ENCODE measurements around the gene SLC38A8. TPM values are rescaled to one million over a fixed set of nuclear protein-coding genes. Genes with fewer than 3 reads are reported as not detected.

Gene SLC38A8
- total RNA-seq, 2 experiments from 2014 or later: not detected

- Mint-ChIP-seq H3K4me3 (no peak overlapping the region), H3K36me3 (ENCODE audit: low read depth) (no peaks in the 10 kb centered on the region), H3K4me1 (ENCODE audit: low read depth) (no peaks in the 10 kb centered on the region), H3K9me3 (no peaks in the 10 kb centered on the region), H3K27ac (no peak overlapping the region), H3K27me3 (no peaks in the 10 kb centered on the region)
- no peak for TF ChIP-seq CTCF (IDR thresholded peaks at IDR 0.05)
- intact Hi-C loops (cut with micrococcal nuclease): no loop called here
- DNase-seq: no peak
- ChIA-PET POLR2A (no interaction called here), CTCF (no interaction called here)
- ATAC-seq: no peak
Measured at GRCh38 chr16:84004442-84004841, 38.2 kb downstream of the SLC38A8 start.

GRCh38 chr16:84003038-84003437 is 39.6 kb downstream of the SLC38A8 start:
- no peak overlapping the region for H3K4me3 Mint-ChIP-seq
- intact Hi-C loops (cut with micrococcal nuclease): no loop called here
- no peaks in the 10 kb centered on the region for H3K9me3 Mint-ChIP-seq
- no peaks in the 10 kb centered on the region for H3K36me3 Mint-ChIP-seq (ENCODE audit: low read depth)
- no peak for DNase-seq
- no peak for TF ChIP-seq CTCF (IDR thresholded peaks at IDR 0.05)
- no peak for ATAC-seq
- ChIA-PET POLR2A (no interaction called here), CTCF (no interaction called here)
- H3K27ac Mint-ChIP-seq: no peak overlapping the region
- H3K4me1 Mint-ChIP-seq (ENCODE audit: low read depth): no peaks in the 10 kb centered on the region
- peaks cover 3% of the 10 kb centered on the region for H3K27me3 Mint-ChIP-seq

GRCh38 chr16:84001726-84002125 is 40.9 kb downstream of the SLC38A8 start:
- Mint-ChIP-seq H3K36me3 (ENCODE audit: low read depth) (no peaks in the 10 kb centered on the region), H3K27me3 (peaks cover 4% of the 10 kb centered on the region), H3K4me3 (no peak overlapping the region), H3K9me3 (no peaks in the 10 kb centered on the region), H3K4me1 (ENCODE audit: low read depth) (no peaks in the 10 kb centered on the region), H3K27ac (no peak overlapping the region)
- intact Hi-C loops (cut with micrococcal nuclease): no loop called here
- CTCF ChIA-PET: interaction anchor here (1.3 kb wide), 1 partner anchor 174 kb away, joined by 3 read pairs; no protein-coding TSS in a partner anchor
- POLR2A ChIA-PET: interaction anchor here (0.8 kb wide), 1 partner anchor 12 kb away, joined by 3 read pairs; no protein-coding TSS in a partner anchor
- DNase-seq: no peak
- no peak for TF ChIP-seq CTCF (IDR thresholded peaks at IDR 0.05)
- ATAC-seq: no peak

DNA sequence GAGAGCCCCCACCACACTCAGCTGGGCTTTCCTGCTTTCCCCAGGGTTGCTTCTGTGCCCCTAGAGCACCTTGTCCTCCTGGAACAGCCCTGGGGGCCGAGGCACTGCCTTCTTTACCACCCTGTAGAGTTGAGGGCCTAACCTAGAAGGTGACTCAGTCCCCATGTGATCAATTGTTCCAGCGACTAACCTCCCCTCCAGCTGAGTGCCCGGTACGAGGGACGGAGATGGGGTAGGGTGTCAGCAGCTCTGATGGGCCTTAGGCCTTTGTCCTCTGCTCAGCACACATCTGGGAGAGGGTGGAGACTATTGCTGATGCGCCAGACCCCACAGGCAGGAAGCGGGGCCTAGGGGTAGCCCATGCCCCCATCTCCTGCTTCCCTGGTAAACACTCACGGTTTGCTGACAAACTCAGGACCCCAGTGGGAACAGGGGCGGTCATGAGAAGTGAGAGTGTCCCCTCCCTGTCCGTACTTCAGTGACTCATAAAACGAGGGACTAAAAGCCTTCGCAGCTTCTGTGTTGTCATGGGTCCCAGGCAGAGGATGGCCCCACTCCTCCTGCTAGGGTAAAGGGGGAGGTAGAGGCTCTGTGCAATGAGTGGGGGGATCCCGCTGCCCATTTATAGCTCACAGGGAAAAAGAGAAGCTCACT is 41.5 kb downstream of the SLC38A8 start:
- CTCF ChIA-PET: interaction anchor here (1.3 kb wide), 1 partner anchor 175 kb away, joined by 3 read pairs; no protein-coding TSS in a partner anchor
- Mint-ChIP-seq H3K4me1 (ENCODE audit: low read depth) (peaks cover under 1% of the 10 kb centered on the region), H3K9me3 (no peaks in the 10 kb centered on the region), H3K4me3 (no peak overlapping the region), H3K27me3 (peaks cover 6% of the 10 kb centered on the region), H3K36me3 (ENCODE audit: low read depth) (no peaks in the 10 kb centered on the region), H3K27ac (no peak overlapping the region)
- ATAC-seq: no peak
- TF ChIP-seq CTCF (IDR thresholded peaks at IDR 0.05): no peak
- POLR2A ChIA-PET: interaction anchor here (0.8 kb wide), 1 partner anchor 13 kb away, joined by 3 read pairs; no protein-coding TSS in a partner anchor
- DNase-seq: no peak
- intact Hi-C loops (cut with micrococcal nuclease): no loop called here

GRCh38 chr16:83998091-83998490 is 44.5 kb downstream of the SLC38A8 start:
- H3K27ac Mint-ChIP-seq: no peak overlapping the region
- TF ChIP-seq CTCF (IDR thresholded peaks at IDR 0.05): no peak
- H3K4me1 Mint-ChIP-seq (ENCODE audit: low read depth): peaks cover 3% of the 10 kb centered on the region
- H3K27me3 Mint-ChIP-seq: peaks cover 19% of the 10 kb centered on the region
- ChIA-PET POLR2A (no interaction called here), CTCF (no interaction called here)
- H3K9me3 Mint-ChIP-seq: no peaks in the 10 kb centered on the region
- DNase-seq (no peak), ATAC-seq (no peak)
- H3K36me3 Mint-ChIP-seq (ENCODE audit: low read depth): no peaks in the 10 kb centered on the region
- no peak overlapping the region for H3K4me3 Mint-ChIP-seq
- intact Hi-C loops (cut with micrococcal nuclease): no loop called here

Data from activated CD8-positive, alpha-beta T cell treated with anti-CD3 and anti-CD28 coated beads for 36 hours (primary cell).